H1 (cell line): ENCODE data around the gene HOXB4. TPM values are rescaled to one million over a fixed set of nuclear protein-coding genes. Genes with fewer than 3 reads are reported as not detected.

Source experiments
- CHD7 ChIP-seq: fragments of 300-600 bp; sonication (generic); IDR thresholded peaks from 2 replicates; pipeline ENCODE4 v1.7.1; 2012; ENCODE audit warnings: low read length, moderate library complexity, mild to moderate bottlenecking, inconsistent platforms; ENCODE audit not compliant: insufficient replicate concordance
- polyA plus RNA-seq, 7 experiments: library from polyadenylated mRNA; depleted of rRNA in 3 of 7; stranded (reverse) in 5 of 7; unstranded in 2 of 7; fragments of >200 nt in 5 of 7; fragments of 200-250 nt in 2 of 7; gene quantifications; 1 replicate in 5 of 7; 2 replicates in 1 of 7; 4 replicates in 1 of 7; pipeline versions ENCODE4 v1.2.1 to v1.2.3, GENCODE V29; 2011 to 2013; ENCODE audit warnings: missing spikeins in 2 of 7, mixed read lengths in 2 of 7
- total RNA-seq: library from RNA; stranded (reverse); fragmentation: NEBNext Ultra II Directional; extraction: Animal tissue kit (Norgen Biotek cat#: 25700); gene quantifications from 2 replicates; pipeline ENCODE4 v1.2.1, GENCODE V29; 2021

The HOXB4 gene
- total and polyA plus RNA-seq, 2 of the 8 experiments (the other 6 are each of a cell fraction or from before 2014, with no cell fraction given), result not detected

- TF ChIP-seq CHD7, result no peak
Measured at GRCh38 chr17:48611681-48612455, 33.7 kb upstream of the HOXB4 start (continued).
